ENCODE results near the gene LPCAT1.
"Not testable (repeated sequence)": the region's sequence is repeated elsewhere in the genome, so short reads cannot be mapped to it uniquely, and the experiment has no call there.

Gene LPCAT1

DNA sequence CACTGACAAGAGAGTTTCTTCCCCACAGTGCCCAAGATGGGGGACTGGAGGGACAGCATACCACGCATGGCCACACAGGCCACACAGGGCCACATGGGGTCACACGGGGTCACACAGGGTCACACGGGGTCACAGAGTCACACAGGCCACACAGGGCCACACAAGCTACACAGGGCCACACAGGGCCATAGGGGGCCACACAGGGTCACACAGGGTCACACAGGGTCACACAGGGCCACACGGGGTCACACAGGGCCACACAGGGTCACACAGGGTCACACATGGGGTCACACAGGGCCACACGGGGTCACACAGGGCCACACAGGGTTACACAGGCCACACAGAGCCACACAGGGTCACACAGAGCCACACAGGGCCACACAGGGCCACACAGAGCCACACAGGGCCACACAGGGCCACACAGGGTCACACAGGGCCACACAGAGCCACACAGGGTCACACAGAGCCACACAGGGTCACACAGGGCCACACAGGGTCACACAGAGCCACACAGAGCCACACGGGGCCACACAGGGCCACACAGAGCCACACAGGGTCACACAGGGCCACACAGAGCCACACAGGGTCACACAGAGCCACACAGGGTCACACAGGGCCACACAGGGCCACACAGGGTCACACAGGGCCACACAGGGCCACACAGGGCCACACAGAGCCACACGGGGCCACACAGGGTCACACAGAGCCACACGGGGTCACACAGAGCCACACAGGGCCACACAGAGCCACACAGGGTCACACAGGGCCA, 15.8 kb upstream of the LPCAT1 start:
- WGBS (ENCODE audit: insufficient coverage): 83% methylated on average over 5 of the region's 8 CpGs
- H3K27ac ChIP-seq (ENCODE audit: insufficient read depth in 1 of 2, low read depth in 1 of 2, low read length in 2 of 2, poor library complexity in 1 of 2, severe bottlenecking in 2 of 2); H3K9me3 ChIP-seq (ENCODE audit: control extremely low read depth in 1 of 5, control insufficient read depth in 4 of 5, insufficient read depth in 2 of 5, low read depth in 1 of 5, low read length in 4 of 5); H3K4me3 ChIP-seq (ENCODE audit: control insufficient read depth in 1 of 7, extremely low read depth in 1 of 7, insufficient read depth in 4 of 7, low read depth in 2 of 7, low read length in 6 of 7); DNase-seq; POLR2A ChIA-PET; H3K27me3 ChIP-seq (replicated peaks in 2 of 5; ENCODE audit: control insufficient read depth in 4 of 5, insufficient read depth in 5 of 5, low read length in 4 of 5); H3K36me3 ChIP-seq (ENCODE audit: control insufficient read depth in 4 of 4, insufficient read depth in 4 of 4, low read length in 3 of 4): not testable (repeated sequence)
- H3K4me1 ChIP-seq (ENCODE audit: control extremely low read depth in 1 of 4, control insufficient read depth in 4 of 4, insufficient read depth in 4 of 4, low read length in 3 of 4): peaks cover 8 to 15% (median 12%) of the 10 kb centered on the region in 4 experiments
- CTCF ChIA-PET: interaction anchor here (0.6 kb wide), 1 partner anchor 9 kb away, joined by 3 read pairs; no protein-coding TSS in a partner anchor

- WGBS (ENCODE audit: insufficient coverage): 100% methylated on average over 3 of the region's 13 CpGs
- no peak overlapping the region for H3K27ac ChIP-seq (ENCODE audit: insufficient read depth in 1 of 2, low read depth in 1 of 2, low read length in 2 of 2, poor library complexity in 1 of 2, severe bottlenecking in 2 of 2)
- no peak overlapping the region for H3K4me3 ChIP-seq (ENCODE audit: control insufficient read depth in 1 of 7, extremely low read depth in 1 of 7, insufficient read depth in 4 of 7, low read depth in 2 of 7, low read length in 6 of 7)
- no peaks in the 10 kb centered on the region for H3K27me3 ChIP-seq (replicated peaks in 2 of 5; ENCODE audit: control insufficient read depth in 4 of 5, insufficient read depth in 5 of 5, low read length in 4 of 5)
- no peak for DNase-seq
- POLR2A ChIA-PET: no interaction called here
- peaks cover 0 to 2% (median 0%) of the 10 kb centered on the region in 5 experiments for H3K9me3 ChIP-seq (ENCODE audit: control extremely low read depth in 1 of 5, control insufficient read depth in 4 of 5, insufficient read depth in 2 of 5, low read depth in 1 of 5, low read length in 4 of 5)
- CTCF ChIA-PET: interaction anchor here (0.6 to 1.0 kb wide), 2 partner anchors 8 to 22 kb away, joined by 3 read pairs; no protein-coding TSS in a partner anchor
- no peaks in the 10 kb centered on the region for H3K36me3 ChIP-seq (ENCODE audit: control insufficient read depth in 4 of 4, insufficient read depth in 4 of 4, low read length in 3 of 4)
- H3K4me1 ChIP-seq (ENCODE audit: control extremely low read depth in 1 of 4, control insufficient read depth in 4 of 4, insufficient read depth in 4 of 4, low read length in 3 of 4): peaks cover 8 to 15% (median 12%) of the 10 kb centered on the region in 4 experiments
Measured at GRCh38 chr5:1538741-1539392, 15.1 kb upstream of the LPCAT1 start.

DNA sequence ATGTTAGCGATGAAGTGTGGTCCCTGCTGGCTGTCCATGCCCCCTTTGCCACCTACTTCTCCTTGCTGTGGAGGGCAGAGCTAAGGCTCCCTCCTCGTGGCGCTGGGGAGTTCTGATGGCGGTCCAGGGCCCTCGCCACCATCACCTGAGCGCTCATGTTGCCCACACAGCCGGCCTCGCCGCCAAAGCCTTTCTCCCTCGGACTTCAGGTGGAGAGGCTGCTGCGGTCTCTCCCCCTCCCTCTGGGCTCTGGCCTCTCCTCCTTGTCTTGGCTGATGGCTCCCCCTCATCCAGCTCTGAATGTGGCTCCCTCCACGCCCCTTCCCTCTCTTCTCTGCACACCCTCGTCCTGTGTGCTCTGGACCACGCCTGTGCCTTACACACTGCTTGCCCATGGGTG, 14.5 kb upstream of the LPCAT1 start:
- H3K4me3 ChIP-seq (ENCODE audit: control insufficient read depth in 1 of 7, extremely low read depth in 1 of 7, insufficient read depth in 4 of 7, low read depth in 2 of 7, low read length in 6 of 7): no peak overlapping the region
- WGBS (ENCODE audit: insufficient coverage): 93% methylated on average over 13 of the region's 14 CpGs
- H3K27me3 ChIP-seq (replicated peaks in 2 of 5; ENCODE audit: control insufficient read depth in 4 of 5, insufficient read depth in 5 of 5, low read length in 4 of 5): no peaks in the 10 kb centered on the region
- no peak for DNase-seq
- CTCF ChIA-PET: interaction anchor here (1.0 kb wide), 1 partner anchor 22 kb away, joined by 3 read pairs; no protein-coding TSS in a partner anchor
- POLR2A ChIA-PET: no interaction called here
- H3K27ac ChIP-seq (ENCODE audit: insufficient read depth in 1 of 2, low read depth in 1 of 2, low read length in 2 of 2, poor library complexity in 1 of 2, severe bottlenecking in 2 of 2): no peak overlapping the region
- no peaks in the 10 kb centered on the region for H3K36me3 ChIP-seq (ENCODE audit: control insufficient read depth in 4 of 4, insufficient read depth in 4 of 4, low read length in 3 of 4)
- peaks cover 0 to 2% (median 0%) of the 10 kb centered on the region in 5 experiments for H3K9me3 ChIP-seq (ENCODE audit: control extremely low read depth in 1 of 5, control insufficient read depth in 4 of 5, insufficient read depth in 2 of 5, low read depth in 1 of 5, low read length in 4 of 5)
- H3K4me1 ChIP-seq (ENCODE audit: control extremely low read depth in 1 of 4, control insufficient read depth in 4 of 4, insufficient read depth in 4 of 4, low read length in 3 of 4): peaks cover 8 to 15% (median 12%) of the 10 kb centered on the region in 4 experiments

DNA sequence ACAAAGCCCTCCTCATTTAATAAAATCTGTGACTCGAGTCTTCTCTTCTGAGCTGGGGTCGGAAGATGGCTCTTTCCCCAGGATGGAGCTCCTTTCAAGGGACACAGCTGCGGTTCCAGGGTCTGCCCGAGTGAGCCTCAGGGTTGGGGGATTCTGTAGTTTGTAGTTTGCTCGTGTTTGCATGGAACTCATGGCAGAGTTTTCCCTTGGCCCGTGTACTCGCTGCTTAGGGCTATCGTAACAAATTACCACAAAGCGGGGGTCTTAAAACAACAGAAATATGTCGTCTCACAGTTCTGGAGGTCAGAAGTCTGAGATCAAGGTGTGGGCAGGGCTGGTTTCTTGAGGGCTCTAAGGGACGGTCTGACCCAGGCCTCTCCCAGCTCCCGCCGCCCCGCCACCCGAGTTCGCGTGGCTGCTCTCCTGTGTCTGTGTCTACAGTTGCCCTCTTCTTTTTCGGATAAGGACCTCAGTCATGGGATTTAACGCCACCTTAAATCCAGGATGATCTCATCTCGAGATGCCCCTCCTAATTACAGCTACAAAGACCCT, 13.9 kb upstream of the LPCAT1 start:
- Histone ChIP-seq H3K36me3 (ENCODE audit: control insufficient read depth in 4 of 4, insufficient read depth in 4 of 4, low read length in 3 of 4) (no peaks in the 10 kb centered on the region), H3K27me3 (replicated peaks in 2 of 5; ENCODE audit: control insufficient read depth in 4 of 5, insufficient read depth in 5 of 5, low read length in 4 of 5) (no peaks in the 10 kb centered on the region), H3K4me1 (ENCODE audit: control extremely low read depth in 1 of 4, control insufficient read depth in 4 of 4, insufficient read depth in 4 of 4, low read length in 3 of 4) (peaks cover 8 to 13% (median 11%) of the 10 kb centered on the region in 4 experiments), H3K9me3 (ENCODE audit: control extremely low read depth in 1 of 5, control insufficient read depth in 4 of 5, insufficient read depth in 2 of 5, low read depth in 1 of 5, low read length in 4 of 5) (peaks cover 0 to 2% (median 0%) of the 10 kb centered on the region in 5 experiments), H3K4me3 (ENCODE audit: control insufficient read depth in 1 of 7, extremely low read depth in 1 of 7, insufficient read depth in 4 of 7, low read depth in 2 of 7, low read length in 6 of 7) (no peak overlapping the region), H3K27ac (ENCODE audit: insufficient read depth in 1 of 2, low read depth in 1 of 2, low read length in 2 of 2, poor library complexity in 1 of 2, severe bottlenecking in 2 of 2) (no peak overlapping the region)
- ChIA-PET POLR2A (no interaction called here), CTCF (no interaction called here)
- no peak for DNase-seq
- WGBS (ENCODE audit: insufficient coverage): 98% methylated on average over 16 of the region's 20 CpGs

GRCh38 chr5:1536871-1537602, 13.3 kb upstream of the LPCAT1 start:
- DNase-seq: peak in 2 of 3 donors; percentile 42 to 53
- WGBS (ENCODE audit: insufficient coverage): 88% methylated on average over 2 of the region's 8 CpGs
- H3K4me1 ChIP-seq (ENCODE audit: control extremely low read depth in 1 of 4, control insufficient read depth in 4 of 4, insufficient read depth in 4 of 4, low read length in 3 of 4): peaks cover 8 to 12% (median 10%) of the 10 kb centered on the region in 4 experiments
- peaks cover 0 to 2% (median 0%) of the 10 kb centered on the region in 5 experiments for H3K9me3 ChIP-seq (ENCODE audit: control extremely low read depth in 1 of 5, control insufficient read depth in 4 of 5, insufficient read depth in 2 of 5, low read depth in 1 of 5, low read length in 4 of 5)
- H3K36me3 ChIP-seq (ENCODE audit: control insufficient read depth in 4 of 4, insufficient read depth in 4 of 4, low read length in 3 of 4): no peaks in the 10 kb centered on the region
- H3K4me3 ChIP-seq (ENCODE audit: control insufficient read depth in 1 of 7, extremely low read depth in 1 of 7, insufficient read depth in 4 of 7, low read depth in 2 of 7, low read length in 6 of 7): peak overlapping the region in 5 of 7 experiments; percentile 9 to 75 (median 45)
- POLR2A ChIA-PET: no interaction called here
- no peaks in the 10 kb centered on the region for H3K27me3 ChIP-seq (replicated peaks in 2 of 5; ENCODE audit: control insufficient read depth in 4 of 5, insufficient read depth in 5 of 5, low read length in 4 of 5)
- CTCF ChIA-PET: interaction anchor here (0.7 to 0.9 kb wide), 2 partner anchors 9 to 108 kb away, joined by 3 read pairs; no protein-coding TSS in a partner anchor
- H3K27ac ChIP-seq (ENCODE audit: insufficient read depth in 1 of 2, low read depth in 1 of 2, low read length in 2 of 2, poor library complexity in 1 of 2, severe bottlenecking in 2 of 2): peak overlapping the region in 1 of 2 experiments; percentile 71

- ChIA-PET CTCF (interaction anchor here (0.7 to 0.9 kb wide), 2 partner anchors 9 to 108 kb away, joined by 3 read pairs; no protein-coding TSS in a partner anchor), POLR2A (no interaction called here)
- peak overlapping the region in 1 of 2 experiments; percentile 71 for H3K27ac ChIP-seq (ENCODE audit: insufficient read depth in 1 of 2, low read depth in 1 of 2, low read length in 2 of 2, poor library complexity in 1 of 2, severe bottlenecking in 2 of 2)
- H3K36me3 ChIP-seq (ENCODE audit: control insufficient read depth in 4 of 4, insufficient read depth in 4 of 4, low read length in 3 of 4): no peaks in the 10 kb centered on the region
- peaks cover 8 to 12% (median 9%) of the 10 kb centered on the region in 4 experiments for H3K4me1 ChIP-seq (ENCODE audit: control extremely low read depth in 1 of 4, control insufficient read depth in 4 of 4, insufficient read depth in 4 of 4, low read length in 3 of 4)
- H3K4me3 ChIP-seq (ENCODE audit: control insufficient read depth in 1 of 7, extremely low read depth in 1 of 7, insufficient read depth in 4 of 7, low read depth in 2 of 7, low read length in 6 of 7): peak overlapping the region in 5 of 7 experiments; percentile 9 to 75 (median 45)
- H3K9me3 ChIP-seq (ENCODE audit: control extremely low read depth in 1 of 5, control insufficient read depth in 4 of 5, insufficient read depth in 2 of 5, low read depth in 1 of 5, low read length in 4 of 5): peaks cover 0 to 2% (median 0%) of the 10 kb centered on the region in 5 experiments
- no peaks in the 10 kb centered on the region for H3K27me3 ChIP-seq (replicated peaks in 2 of 5; ENCODE audit: control insufficient read depth in 4 of 5, insufficient read depth in 5 of 5, low read length in 4 of 5)
- WGBS (ENCODE audit: insufficient coverage): 91% methylated on average over 8 of the region's 8 CpGs
- no peak for DNase-seq
Measured at GRCh38 chr5:1536322-1536845, 12.6 kb upstream of the LPCAT1 start.

Measured in common myeloid progenitor, CD34-positive (primary cell).